CD4-positive, alpha-beta T cell treated with Interleukin-12 subunit alpha and Interleukin-12 subunit beta, for 1 hour (primary cell): ENCODE data around the gene EID1.

Experiments used
- DNase-seq: peaks from one replicate; pipeline ENCODE4 v3.0.0-alpha.2; 2020

EID1 gene

GRCh38 chr15:48914717-48915116, 36.8 kb downstream of the EID1 start:
- no peak for DNase-seq

GRCh38 chr15:48915861-48916260, 37.9 kb downstream of the EID1 start:
- DNase-seq, result no peak

- no peak for DNase-seq
Observed at GRCh38 chr15:48916721-48917120, 38.8 kb downstream of the EID1 start.

- no peak for DNase-seq
Observed at GRCh38 chr15:48922046-48922445, 44.1 kb downstream of the EID1 start.

- DNase-seq, result no peak
Observed at GRCh38 chr15:48924528-48925393, 46.8 kb downstream of the EID1 start.

GRCh38 chr15:48925714-48926223, 47.8 kb downstream of the EID1 start:
- DNase-seq, result no peak

GRCh38 chr15:48928877-48929538, 51.1 kb downstream of the EID1 start:
- no peak for DNase-seq

- DNase-seq, result no peak
Observed at GRCh38 chr15:48929661-48930060, 51.7 kb downstream of the EID1 start.
